ENCODE results near the gene APC2. TPM values are rescaled to one million over a fixed set of nuclear protein-coding genes. Genes with fewer than 3 reads are reported as not detected.

Gene APC2
- total RNA-seq, 2 donors from 2014 or later: 0.38 to 0.57 TPM

- H3K27me3 Mint-ChIP-seq (ENCODE audit: insufficient read depth): no peaks in the 10 kb centered on the region
- Histone ChIP-seq H3K9me3 (ENCODE audit: control insufficient read depth, low read length) (no peaks in the 10 kb centered on the region), H3K4me3 (ENCODE audit: low read length) (no peak overlapping the region), H3K27ac (ENCODE audit: low read depth, low read length) (no peak overlapping the region), H3K4me1 (ENCODE audit: control insufficient read depth, insufficient read depth, low read length) (no peaks in the 10 kb centered on the region), H3K9ac (ENCODE audit: extremely low read depth, low read length, poor library complexity, severe bottlenecking) (no peak overlapping the region), H3K36me3 (ENCODE audit: control insufficient read depth, insufficient read depth, low read length) (peaks cover 81% of the 10 kb centered on the region), H3K27me3 (ENCODE audit: control insufficient read depth, insufficient read depth, low read length, poor library complexity, severe bottlenecking) (no peaks in the 10 kb centered on the region)
- no peak for TF ChIP-seq CTCF (conservative IDR thresholded peaks at IDR 0.05)
- no peak overlapping the region for H3K4me3 Mint-ChIP-seq
- DNase-seq: no peak
- H3K4me1 Mint-ChIP-seq: no peaks in the 10 kb centered on the region
- H3K36me3 Mint-ChIP-seq (ENCODE audit: low read depth): peaks cover 50% of the 10 kb centered on the region
- H3K27ac Mint-ChIP-seq: no peak overlapping the region
- WGBS, 2 experiments (ENCODE audit: insufficient coverage in 1 of 2, insufficient read length in 1 of 2): 95 to 98% methylated on average over 20 to 27 of the region's 27 CpGs
- no peaks in the 10 kb centered on the region for H3K9me3 Mint-ChIP-seq
These were observed 22.6 kb upstream of the APC2 start for GRCh38 chr19:1427221-1427920.

- no peaks in the 10 kb centered on the region for H3K4me1 Mint-ChIP-seq
- Histone ChIP-seq H3K27ac (ENCODE audit: low read depth, low read length) (no peak overlapping the region), H3K27me3 (ENCODE audit: control insufficient read depth, insufficient read depth, low read length, poor library complexity, severe bottlenecking) (no peaks in the 10 kb centered on the region), H3K36me3 (ENCODE audit: control insufficient read depth, insufficient read depth, low read length) (peaks cover 76% of the 10 kb centered on the region), H3K4me3 (ENCODE audit: low read length) (no peak overlapping the region), H3K9ac (ENCODE audit: extremely low read depth, low read length, poor library complexity, severe bottlenecking) (no peak overlapping the region), H3K9me3 (ENCODE audit: control insufficient read depth, low read length) (no peaks in the 10 kb centered on the region), H3K4me1 (ENCODE audit: control insufficient read depth, insufficient read depth, low read length) (no peaks in the 10 kb centered on the region)
- no peak overlapping the region for H3K4me3 Mint-ChIP-seq
- TF ChIP-seq CTCF (conservative IDR thresholded peaks at IDR 0.05): no peak
- H3K27me3 Mint-ChIP-seq (ENCODE audit: insufficient read depth): no peaks in the 10 kb centered on the region
- H3K9me3 Mint-ChIP-seq: no peaks in the 10 kb centered on the region
- H3K36me3 Mint-ChIP-seq (ENCODE audit: low read depth): peaks cover 45% of the 10 kb centered on the region
- DNase-seq: no peak
- H3K27ac Mint-ChIP-seq: no peak overlapping the region
- 96 to 97% methylated on average over 36 to 41 of the region's 41 CpGs for WGBS, 2 experiments (ENCODE audit: insufficient coverage in 1 of 2, insufficient read length in 1 of 2)
These were observed 21.1 kb upstream of the APC2 start for GRCh38 chr19:1428738-1429391.

- TF ChIP-seq CTCF (conservative IDR thresholded peaks at IDR 0.05): no peak
- H3K36me3 ChIP-seq (ENCODE audit: control insufficient read depth, insufficient read depth, low read length): peaks cover 72% of the 10 kb centered on the region
- peaks cover 45% of the 10 kb centered on the region for H3K36me3 Mint-ChIP-seq (ENCODE audit: low read depth)
- H3K27me3 Mint-ChIP-seq (ENCODE audit: insufficient read depth): no peaks in the 10 kb centered on the region
- no peaks in the 10 kb centered on the region for H3K9me3 Mint-ChIP-seq
- WGBS, 2 experiments (ENCODE audit: insufficient coverage in 1 of 2, insufficient read length in 1 of 2): 96 to 100% methylated on average over 14 of the region's 14 CpGs
- no peak overlapping the region for H3K4me3 Mint-ChIP-seq
- no peaks in the 10 kb centered on the region for H3K27me3 ChIP-seq (ENCODE audit: control insufficient read depth, insufficient read depth, low read length, poor library complexity, severe bottlenecking)
- H3K27ac Mint-ChIP-seq: no peak overlapping the region
- no peaks in the 10 kb centered on the region for H3K4me1 Mint-ChIP-seq
- no peak overlapping the region for H3K27ac ChIP-seq (ENCODE audit: low read depth, low read length)
- H3K4me1 ChIP-seq (ENCODE audit: control insufficient read depth, insufficient read depth, low read length): no peaks in the 10 kb centered on the region
- H3K9me3 ChIP-seq (ENCODE audit: control insufficient read depth, low read length): no peaks in the 10 kb centered on the region
- H3K9ac ChIP-seq (ENCODE audit: extremely low read depth, low read length, poor library complexity, severe bottlenecking): no peak overlapping the region
- no peak for DNase-seq
- H3K4me3 ChIP-seq (ENCODE audit: low read length): no peak overlapping the region
These were observed 20.2 kb upstream of the APC2 start for GRCh38 chr19:1429750-1430149.

All from endodermal cell (in vitro differentiated cells).